K562 (cell line): ENCODE results near the gene DCAF11. TPM values are rescaled to one million over a fixed set of nuclear protein-coding genes. Genes with fewer than 3 reads are reported as not detected.

Experiments
- ATAC-seq: fragments of 200-7000 bp; cut with Tn5 transposase; 3 replicates; pipeline ENCODE4 v1.9.1; 2020; ENCODE audit warnings: moderate library complexity
- BruUV-seq: library from RNA; stranded (reverse); fragments of 400-500 nt; replicated peaks from 2 replicates; lab custom pipeline; 2021; lab: Mats Ljungman, UMichigan
- CTCF ChIA-PET: fragments of 300-600 bp; formaldehyde crosslinking; extraction: SDS; loops from one replicate; lab custom pipeline; 2021; ENCODE audit warnings: low intra/inter-chr PET ratio; lab: Yijun Ruan, JAX
- POLR2A ChIA-PET: fragments of 300-600, 350-650 bp; sonication (Branson Sonifier 250); formaldehyde crosslinking; extraction: SDS; loops from one replicate; lab custom pipeline; 2021; ENCODE audit warnings: antibody characterized with exemption, inconsistent platforms; lab: Yijun Ruan, JAX
- DNase-seq, 4 experiments: peaks; one replicate each; pipeline versions ENCODE4 v3.0.0 to v3.0.0-alpha.2; 2011 to 2018; ENCODE audit warnings: low spot score in 3 of 4, mixed read lengths in 3 of 4; ENCODE audit errors: extremely low read depth in 1 of 4
- FAIRE-seq: peaks from 2 replicates; lab custom pipeline; 2011; peaks lifted over from hg19 to GRCh38; lab: Jason Lieb, UNC
- H2AFZ ChIP-seq: 2 replicates; pipeline ENCODE4 v1.6.0; 2011; ENCODE audit warnings: low read depth, low read length, control low read depth, inconsistent platforms
- H3K27ac ChIP-seq: fragments of 200-600 bp; 3 replicates; pipeline ENCODE4 v1.8.0; 2011; ENCODE audit warnings: low read depth, mild to moderate bottlenecking, control low read depth, inconsistent platforms, low read length, moderate library complexity, mixed read lengths; ENCODE audit errors: extremely low read depth
- H3K27me3 ChIP-seq, 2 experiments: fragments of 300-600 bp in 1 of 2; 2 replicates in 1 of 2; 3 replicates in 1 of 2; pipeline versions ENCODE4 v1.6.0 to v1.8.0; 2011; ENCODE audit warnings: inconsistent platforms in 2 of 2, low read length in 2 of 2, mild to moderate bottlenecking in 1 of 2, mixed read lengths in 1 of 2, moderate library complexity in 1 of 2; ENCODE audit not compliant: control insufficient read depth in 2 of 2, insufficient read depth in 2 of 2
- H3K36me3 ChIP-seq: fragments of 300-600 bp; 3 replicates; pipeline ENCODE4 v1.8.0; 2011; ENCODE audit warnings: mild to moderate bottlenecking, low read length, inconsistent platforms; ENCODE audit not compliant: control insufficient read depth, insufficient read depth
- H3K4me1 ChIP-seq, 2 experiments: fragments of 200-600 bp in 1 of 2; replicated peaks in 1 of 2; 2 replicates in 1 of 2; 3 replicates in 1 of 2; pipeline versions ENCODE4 v1.5.1 to v1.8.0; 2011; ENCODE audit warnings: inconsistent platforms in 2 of 2, low read length in 2 of 2, mild to moderate bottlenecking in 1 of 2, mixed read lengths in 1 of 2, moderate library complexity in 1 of 2; ENCODE audit not compliant: control insufficient read depth in 2 of 2, insufficient read depth in 2 of 2
- H3K4me2 ChIP-seq: 2 replicates; pipeline ENCODE4 v1.6.1; 2011; ENCODE audit warnings: low read length, control low read depth, inconsistent platforms, mixed read lengths; ENCODE audit not compliant: insufficient read depth
- H3K4me3 ChIP-seq: fragments of 200-600 bp; sonication (generic), shearing (Covaris generic); 2 replicates; pipeline ENCODE4 v1.5.1; 2016; ENCODE audit warnings: control low read depth, inconsistent platforms
- H3K79me2 ChIP-seq: fragments of 200-600 bp; 3 replicates; pipeline ENCODE4 v1.8.0; 2011; ENCODE audit warnings: low read length, inconsistent platforms; ENCODE audit not compliant: control insufficient read depth, insufficient read depth
- H3K9ac ChIP-seq, 2 experiments: 2 replicates each; pipeline versions ENCODE4 v1.6.0 to v1.6.1; 2011; ENCODE audit warnings: low read depth in 2 of 2, low read length in 2 of 2, control low read depth in 1 of 2, inconsistent platforms in 1 of 2, mild to moderate bottlenecking in 1 of 2, mixed read lengths in 1 of 2; ENCODE audit not compliant: insufficient read depth in 1 of 2
- H3K9me1 ChIP-seq: one replicate; pipeline ENCODE4 v1.6.0; 2011; ENCODE audit warnings: inconsistent platforms, mild to moderate bottlenecking, low read length, moderate library complexity; ENCODE audit not compliant: control insufficient read depth, insufficient read depth
- H3K9me3 ChIP-seq: replicated peaks from 2 replicates; pipeline ENCODE4 v1.5.1; 2011; ENCODE audit warnings: low read depth, low read length, inconsistent platforms; ENCODE audit not compliant: control insufficient read depth, insufficient read depth
- H4K20me1 ChIP-seq: replicated peaks from 2 replicates; pipeline ENCODE4 v1.6.1; 2011; ENCODE audit warnings: low read length, inconsistent platforms, mixed read lengths; ENCODE audit not compliant: control insufficient read depth, insufficient read depth
- ARHGAP35 ChIP-seq: fragments of 450-650 bp; IDR thresholded peaks from 2 replicates; pipeline ENCODE4 v1.6.1; 2018; ENCODE audit not compliant: partially characterized antibody
- CTBP1 ChIP-seq: fragments of 450-650 bp; IDR thresholded peaks from 2 replicates; pipeline ENCODE4 v1.6.1; 2016; ENCODE audit warnings: borderline replicate concordance
- MAFG ChIP-seq: fragments of 450-650 bp; conservative IDR thresholded peaks from 2 replicates; pipeline ENCODE4 v1.6.1; 2016; ENCODE audit warnings: missing genetic modification characterization, missing compliant biosample characterization
- OTX1 ChIP-seq: fragments of 450-650 bp; formaldehyde crosslinking; IDR thresholded peaks from 2 replicates; pipeline ENCODE4 v1.4.0; 2022; ENCODE audit warnings: mild to moderate bottlenecking
- PKNOX1 ChIP-seq: fragments of 450-650 bp; IDR thresholded peaks from 2 replicates; pipeline ENCODE4 v1.6.1; 2016
- TBP ChIP-seq: optimal IDR thresholded peaks from 2 replicates; pipeline ENCODE3; 2011; ENCODE audit warnings: low read depth, low read length, improper control_type of control experiment
- ZNF146 ChIP-seq: IDR thresholded peaks from one replicate; pipeline ENCODE4 v1.6.1; 2018; ENCODE audit warnings: missing compliant biosample characterization; ENCODE audit not compliant: unreplicated experiment
- ZNF408 ChIP-seq: fragments of 250-450 bp; sonication (Bioruptor Pico); IDR thresholded peaks from 2 replicates; pipeline ENCODE4 v1.4.0; 2020; ENCODE audit warnings: low read depth, mild to moderate bottlenecking, moderate library complexity
- ZNF436 ChIP-seq: fragments of 250-450, 450-650 bp; sonication (Bioruptor Pico); formaldehyde crosslinking; IDR thresholded peaks from 2 replicates; pipeline ENCODE4 v1.7.0; 2020; ENCODE audit warnings: mild to moderate bottlenecking
- ZNF589 ChIP-seq: fragments of 200-800 bp; sonication (Bioruptor generic); IDR thresholded peaks from 2 replicates; pipeline ENCODE4 v1.6.1; 2016; ENCODE audit warnings: low read depth, missing genetic modification characterization, missing compliant biosample characterization
- ZNF75A ChIP-seq: fragments of 450-650 bp; formaldehyde crosslinking; IDR thresholded peaks from 2 replicates; pipeline ENCODE4 v1.4.0; 2020; ENCODE audit warnings: mild to moderate bottlenecking
- whole genome bisulfite sequencing: fragments of 100-300 bp; shearing (Covaris generic); methylation state at CpG from one replicate; pipeline ENCODE4 v1.1.6; 2016; ENCODE audit warnings: low coverage, mixed read lengths; ENCODE audit not compliant: insufficient coverage; ENCODE audit errors: missing lambda C conversion rate; 5-methylcytosine and 5-hydroxymethylcytosine counted together
- in situ Hi-C: fragments of 300-500 bp; cut with MboI; formaldehyde crosslinking; loops from 4 replicates; pipeline ENCODE4 v1.15.0; 2018; ENCODE audit warnings: inconsistent platforms, mixed read lengths
- intact Hi-C: fragments of 100-400 bp; cut with micrococcal nuclease; formaldehyde crosslinking; loops from 2 replicates; pipeline ENCODE4 v1.14.2; 2022
- polyA plus RNA-seq, 8 experiments: library from polyadenylated mRNA; depleted of rRNA in 4 of 8; stranded (reverse) in 5 of 8; unstranded in 3 of 8; fragments of >200 nt; fragmentation: Nextera tagmentation in 2 of 8; fragmentation: Illumina TruSeq in 1 of 8; extraction: Ambion mirVana in 2 of 8; extraction: Trizol in 1 of 8; gene quantifications; 2 replicates each; pipeline versions ENCODE4 v1.2.1 to v1.2.3, GENCODE V29; 2011 to 2014; ENCODE audit warnings: inconsistent platforms in 1 of 8, missing spikeins in 1 of 8
- total RNA-seq, 7 experiments: library from RNA; depleted of rRNA in 6 of 7; stranded (reverse); fragments of >200 nt in 6 of 7; fragmentation: Illumina TruSeq in 2 of 7; extraction: Trizol in 2 of 7; gene quantifications; 2 replicates each; pipeline versions ENCODE4 v1.2.1 to v1.2.3, GENCODE V29; 2011 to 2021; ENCODE audit warnings: low replicate concordance in 1 of 7
- TF ChIP-seq, protein P1 (sequence below), 2 experiments: fragments of 450-650 bp; IDR thresholded peaks; 2 replicates each; pipeline ENCODE4 v1.6.1; 2016; ENCODE audit warnings: mild to moderate bottlenecking in 2 of 2, borderline replicate concordance in 1 of 2, low read depth in 1 of 2, moderate library complexity in 1 of 2
- TF ChIP-seq, protein P2 (sequence below): fragments of 450-650 bp; formaldehyde crosslinking; IDR thresholded peaks from 2 replicates; pipeline ENCODE4 v1.4.0; 2022; ENCODE audit warnings: mild to moderate bottlenecking, moderate library complexity

DCAF11 gene
- total and polyA plus RNA-seq, 9 of the 15 experiments (the other 6 are each of a cell fraction or from before 2014, with no cell fraction given), result 8.5 to 46.2 (median 36.4) TPM

- intact Hi-C loops (no loop called here), in situ Hi-C loops (no loop called here)
- H3K36me3 ChIP-seq, result no peaks in the 10 kb centered on the region
- H3K9ac ChIP-seq, result peak overlapping the region in 1 of 2 experiments; percentile 76; a peak in 1 of 4 replicates
- CTCF ChIA-PET, result no interaction called here
- POLR2A ChIA-PET, result interaction anchor here (0.6 to 0.7 kb wide), 3 partner anchors 29 to 193 kb away, joined by 3 to 4 read pairs (median 4); no protein-coding TSS in a partner anchor
- H3K27ac ChIP-seq, result no peak overlapping the region
- no TSS peak for BruUV-seq
- H2AFZ ChIP-seq, result no peak overlapping the region
- no peaks in the 10 kb centered on the region for H3K27me3 ChIP-seq
- no peak overlapping the region for H3K4me2 ChIP-seq
- no peak overlapping the region for H3K4me3 ChIP-seq
- H3K9me1 ChIP-seq, result no peaks in the 10 kb centered on the region
- H4K20me1 ChIP-seq, result no peaks in the 10 kb centered on the region
- H3K4me1 ChIP-seq, result peaks cover 7 to 29% of the 10 kb centered on the region in 2 experiments; a peak in 4 of 5 replicates
- DNase-seq (no peak), ATAC-seq (no peak), FAIRE-seq (no peak)
- H3K79me2 ChIP-seq, result peaks cover 4% of the 10 kb centered on the region; the same call in 2 of the 3 replicates
- no peaks in the 10 kb centered on the region for H3K9me3 ChIP-seq
- WGBS, result 79% methylated on average over 13 of the region's 24 CpGs
- TF ChIP-seq ZNF408 (CRISPR knock-in tag) (no peak), CTBP1 (no peak), TBP (no peak), ZNF146 (CRISPR knock-in tag) (no peak), ZNF436 (CRISPR knock-in tag) (no peak), PKNOX1 (no peak), ARHGAP35 (no peak), MAFG (tag) (no peak), ZNF589 (CRISPR knock-in tag) (no peak), ZNF75A (no peak), OTX1 (CRISPR knock-in tag) (no peak)
- TF ChIP-seq, protein P1, sequence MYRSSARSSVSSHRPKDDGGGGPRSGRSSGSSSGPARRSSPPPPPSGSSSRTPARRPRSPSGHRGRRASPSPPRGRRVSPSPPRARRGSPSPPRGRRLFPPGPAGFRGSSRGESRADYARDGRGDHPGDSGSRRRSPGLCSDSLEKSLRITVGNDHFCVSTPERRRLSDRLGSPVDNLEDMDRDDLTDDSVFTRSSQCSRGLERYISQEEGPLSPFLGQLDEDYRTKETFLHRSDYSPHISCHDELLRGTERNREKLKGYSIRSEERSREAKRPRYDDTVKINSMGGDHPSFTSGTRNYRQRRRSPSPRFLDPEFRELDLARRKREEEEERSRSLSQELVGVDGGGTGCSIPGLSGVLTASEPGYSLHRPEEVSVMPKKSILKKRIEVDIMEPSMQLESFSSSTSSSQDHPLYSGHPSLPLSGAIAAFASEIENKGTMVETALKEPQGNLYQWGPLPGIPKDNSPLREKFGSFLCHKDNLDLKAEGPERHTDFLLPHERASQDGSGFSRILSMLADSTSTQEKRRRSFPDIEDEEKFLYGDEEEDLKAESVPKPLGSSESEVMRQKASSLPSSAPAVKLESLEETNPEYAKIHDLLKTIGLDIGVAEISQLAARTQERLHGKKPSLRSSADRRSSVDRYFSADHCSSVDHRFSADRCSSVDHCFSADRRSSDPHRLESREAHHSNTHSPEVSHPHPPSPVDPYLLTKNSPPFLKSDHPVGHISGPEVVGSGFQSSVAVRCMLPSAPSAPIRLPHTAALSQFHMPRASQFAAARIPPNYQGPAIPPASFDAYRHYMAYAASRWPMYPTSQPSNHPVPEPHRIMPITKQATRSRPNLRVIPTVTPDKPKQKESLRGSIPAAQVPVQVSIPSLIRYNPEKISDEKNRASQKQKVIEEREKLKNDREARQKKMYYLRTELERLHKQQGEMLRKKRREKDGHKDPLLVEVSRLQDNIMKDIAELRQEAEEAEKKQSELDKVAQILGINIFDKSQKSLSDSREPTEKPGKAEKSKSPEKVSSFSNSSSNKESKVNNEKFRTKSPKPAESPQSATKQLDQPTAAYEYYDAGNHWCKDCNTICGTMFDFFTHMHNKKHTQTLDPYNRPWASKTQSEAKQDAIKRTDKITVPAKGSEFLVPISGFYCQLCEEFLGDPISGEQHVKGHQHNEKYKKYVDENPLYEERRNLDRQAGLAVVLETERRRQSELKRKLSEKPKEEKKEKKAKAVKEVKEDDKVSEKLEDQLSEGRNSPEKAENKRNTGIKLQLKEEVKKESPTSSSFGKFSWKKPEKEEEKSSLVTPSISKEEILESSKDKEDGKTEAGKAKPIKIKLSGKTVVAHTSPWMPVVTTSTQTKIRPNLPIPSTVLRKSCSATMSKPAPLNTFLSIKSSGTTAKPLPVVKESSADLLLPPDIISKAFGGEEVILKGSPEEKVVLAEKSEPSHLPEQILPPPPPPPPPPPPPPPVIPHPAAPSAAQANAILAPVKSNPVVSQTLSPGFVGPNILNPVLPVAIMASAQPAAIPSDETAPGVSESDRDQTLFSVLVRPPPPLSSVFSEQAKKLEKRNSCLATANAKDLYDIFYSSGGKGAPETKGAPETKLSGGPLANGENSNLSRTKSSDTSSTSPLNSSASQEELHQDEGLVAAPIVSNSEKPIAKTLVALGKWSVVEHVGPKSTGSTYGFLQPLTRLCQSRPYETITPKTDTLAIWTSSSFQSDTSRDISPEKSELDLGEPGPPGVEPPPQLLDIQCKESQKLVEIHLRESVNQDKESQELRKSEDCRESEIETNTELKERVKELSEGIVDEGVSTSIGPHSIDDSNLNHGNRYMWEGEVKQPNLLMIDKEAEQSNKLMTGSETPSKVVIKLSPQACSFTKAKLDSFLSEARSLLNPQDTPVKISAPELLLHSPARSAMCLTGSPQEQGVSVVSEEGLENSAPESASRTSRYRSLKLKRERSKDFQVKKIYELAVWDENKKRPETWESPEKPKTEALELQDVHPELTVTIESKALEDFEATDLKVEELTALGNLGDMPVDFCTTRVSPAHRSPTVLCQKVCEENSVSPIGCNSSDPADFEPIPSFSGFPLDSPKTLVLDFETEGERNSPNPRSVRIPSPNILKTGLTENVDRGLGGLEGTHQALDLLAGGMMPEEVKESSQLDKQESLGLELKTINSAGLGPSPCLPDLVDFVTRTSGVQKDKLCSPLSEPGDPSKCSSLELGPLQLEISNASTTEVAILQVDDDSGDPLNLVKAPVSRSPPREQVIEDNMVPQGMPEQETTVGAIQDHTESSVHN (IDR thresholded peaks at IDR 0.05; ENCODE audit: borderline replicate concordance in 1 of 2, low read depth in 1 of 2), result no peak
- TF ChIP-seq, protein P2, sequence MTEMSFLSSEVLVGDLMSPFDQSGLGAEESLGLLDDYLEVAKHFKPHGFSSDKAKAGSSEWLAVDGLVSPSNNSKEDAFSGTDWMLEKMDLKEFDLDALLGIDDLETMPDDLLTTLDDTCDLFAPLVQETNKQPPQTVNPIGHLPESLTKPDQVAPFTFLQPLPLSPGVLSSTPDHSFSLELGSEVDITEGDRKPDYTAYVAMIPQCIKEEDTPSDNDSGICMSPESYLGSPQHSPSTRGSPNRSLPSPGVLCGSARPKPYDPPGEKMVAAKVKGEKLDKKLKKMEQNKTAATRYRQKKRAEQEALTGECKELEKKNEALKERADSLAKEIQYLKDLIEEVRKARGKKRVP, result no peak
Observed at GRCh38 chr14:24132061-24132685, 17.6 kb downstream of the DCAF11 start.
